ENCODE results near the gene MYO3B.

MYO3B gene

GRCh38 chr2:170485254-170486026 lies 307.5 kb downstream of the MYO3B start:
- no peak for DNase-seq

GRCh38 chr2:170486730-170487129 lies 308.8 kb downstream of the MYO3B start:
- no peak for DNase-seq

GRCh38 chr2:170488807-170489206 lies 310.9 kb downstream of the MYO3B start:
- DNase-seq: no peak

GRCh38 chr2:170492010-170492409 lies 314.1 kb downstream of the MYO3B start:
- no peak for DNase-seq

- DNase-seq: no peak
These were observed 315.6 kb downstream of the MYO3B start for GRCh38 chr2:170493426-170494097.

- no peak for DNase-seq
These were observed 317.9 kb downstream of the MYO3B start for GRCh38 chr2:170495896-170496295.

GRCh38 chr2:170498619-170499018 lies 320.7 kb downstream of the MYO3B start:
- DNase-seq: peak; percentile 53

GRCh38 chr2:170500104-170500503 lies 322.2 kb downstream of the MYO3B start:
- DNase-seq: no peak

GRCh38 chr2:170500770-170501169 lies 322.8 kb downstream of the MYO3B start:
- DNase-seq: no peak

- DNase-seq: no peak
These were observed 323.6 kb downstream of the MYO3B start for GRCh38 chr2:170501421-170502043.

GRCh38 chr2:170502361-170503130 lies 324.6 kb downstream of the MYO3B start:
- DNase-seq: no peak

- DNase-seq: no peak
These were observed 325.6 kb downstream of the MYO3B start for GRCh38 chr2:170503563-170503962.

GRCh38 chr2:170503971-170504809 lies 326.2 kb downstream of the MYO3B start:
- DNase-seq: no peak

GRCh38 chr2:170504810-170505145 lies 326.8 kb downstream of the MYO3B start:
- DNase-seq: no peak

GRCh38 chr2:170505631-170506275 lies 327.8 kb downstream of the MYO3B start:
- DNase-seq: peak; percentile 9

- DNase-seq: no peak
These were observed 331.7 kb downstream of the MYO3B start for GRCh38 chr2:170509452-170510193.

- DNase-seq: no peak
These were observed 334.3 kb downstream of the MYO3B start for GRCh38 chr2:170512266-170512665.

- no peak for DNase-seq
These were observed 336.2 kb downstream of the MYO3B start for GRCh38 chr2:170514140-170514539.

- DNase-seq: no peak
These were observed 339.6 kb downstream of the MYO3B start for GRCh38 chr2:170517538-170517937.

GRCh38 chr2:170518911-170519310 lies 341.0 kb downstream of the MYO3B start:
- DNase-seq: no peak

- no peak for DNase-seq
These were observed 343.4 kb downstream of the MYO3B start for GRCh38 chr2:170521299-170521698.

Data from NCI-H774 (cell line).